H9 (cell line): ENCODE measurements around the gene PGM3. TPM values are rescaled to one million over a fixed set of nuclear protein-coding genes. Genes with fewer than 3 reads are reported as not detected.

Experiments used
- DNase-seq: peaks from one replicate; pipeline ENCODE4 v3.0.0-alpha.2; 2017
- H2AFZ ChIP-seq: one replicate; pipeline ENCODE4 v1.6.1; 2013; ENCODE audit warnings: mild to moderate bottlenecking, low read length, control low read depth, moderate library complexity
- H2AK5ac ChIP-seq: 2 replicates; pipeline ENCODE4 v1.6.1; 2013; ENCODE audit warnings: low read length, control low read depth, mixed read lengths; ENCODE audit not compliant: insufficient read length
- H2BK120ac ChIP-seq: one replicate; pipeline ENCODE4 v1.6.1; 2013; ENCODE audit warnings: low read depth, mild to moderate bottlenecking, low read length, control low read depth, inconsistent platforms; ENCODE audit not compliant: poor library complexity, severe bottlenecking
- H2BK12ac ChIP-seq: 2 replicates; pipeline ENCODE4 v1.6.1; 2013; ENCODE audit warnings: low read length, control low read depth, mixed read lengths, low read depth; ENCODE audit not compliant: insufficient read length
- H2BK15ac ChIP-seq: 2 replicates; pipeline ENCODE4 v1.6.1; 2013; ENCODE audit warnings: low read depth, low read length, control low read depth
- H2BK20ac ChIP-seq: one replicate; pipeline ENCODE4 v1.6.1; 2013; ENCODE audit warnings: low read depth, mild to moderate bottlenecking, low read length, control low read depth, inconsistent platforms; ENCODE audit not compliant: poor library complexity, severe bottlenecking
- H2BK5ac ChIP-seq: 2 replicates; pipeline ENCODE4 v1.6.1; 2013; ENCODE audit warnings: low read length, control low read depth, mixed read lengths; ENCODE audit not compliant: insufficient read length
- H3K14ac ChIP-seq: 2 replicates; pipeline ENCODE4 v1.6.1; 2013; ENCODE audit warnings: low read length, control low read depth; ENCODE audit not compliant: insufficient read depth
- H3K18ac ChIP-seq: 2 replicates; pipeline ENCODE4 v1.6.1; 2013; ENCODE audit warnings: low read depth, mild to moderate bottlenecking, mixed read lengths, low read length, control low read depth; ENCODE audit not compliant: insufficient read length
- H3K23ac ChIP-seq: 2 replicates; pipeline ENCODE4 v1.6.1; 2013; ENCODE audit warnings: low read length, control low read depth, mixed read lengths, low read depth; ENCODE audit not compliant: insufficient read length
- H3K23me2 ChIP-seq: 2 replicates; pipeline ENCODE4 v1.6.1; 2013; ENCODE audit warnings: low read depth, mild to moderate bottlenecking, mixed read lengths, low read length, control low read depth; ENCODE audit not compliant: insufficient read length, poor library complexity, severe bottlenecking
- H3K27ac ChIP-seq: 2 replicates; pipeline ENCODE4 v1.5.1; 2013; ENCODE audit warnings: low read length, control low read depth, mixed read lengths, low read depth; ENCODE audit not compliant: insufficient read length
- H3K27me3 ChIP-seq: 2 replicates; pipeline ENCODE4 v1.6.1; 2013; ENCODE audit warnings: low read length, control low read depth, inconsistent platforms; ENCODE audit not compliant: insufficient read depth
- H3K4ac ChIP-seq: 2 replicates; pipeline ENCODE4 v1.6.1; 2013; ENCODE audit warnings: low read depth, mild to moderate bottlenecking, control low read depth, inconsistent platforms, low read length, moderate library complexity
- H3K4me1 ChIP-seq: 2 replicates; pipeline ENCODE4 v1.6.1; 2013; ENCODE audit warnings: low read length, control low read depth, inconsistent platforms; ENCODE audit not compliant: insufficient read depth
- H3K4me2 ChIP-seq: 2 replicates; pipeline ENCODE4 v1.6.1; 2013; ENCODE audit warnings: low read length, control low read depth, mixed read lengths; ENCODE audit not compliant: insufficient read length, insufficient read depth
- H3K56ac ChIP-seq: 2 replicates; pipeline ENCODE4 v1.6.1; 2013; ENCODE audit warnings: low read depth, mild to moderate bottlenecking, mixed read lengths, low read length, control low read depth; ENCODE audit not compliant: insufficient read length
- H3K79me1 ChIP-seq: 2 replicates; pipeline ENCODE4 v1.6.1; 2013; ENCODE audit warnings: low read depth, mild to moderate bottlenecking, moderate library complexity, low read length, control low read depth, inconsistent platforms; ENCODE audit not compliant: insufficient read depth, poor library complexity, severe bottlenecking
- H3K79me2 ChIP-seq: 2 replicates; pipeline ENCODE4 v1.6.1; 2013; ENCODE audit warnings: low read length, control low read depth, inconsistent platforms; ENCODE audit not compliant: insufficient read depth
- H3K9ac ChIP-seq: 2 replicates; pipeline ENCODE4 v1.6.1; 2013; ENCODE audit warnings: low read length, control low read depth, mixed read lengths; ENCODE audit not compliant: insufficient read length; ENCODE audit errors: extremely low read depth
- H3K9me3 ChIP-seq: one replicate; pipeline ENCODE4 v1.6.1; 2013; ENCODE audit warnings: low read depth, low read length, inconsistent platforms; ENCODE audit not compliant: control insufficient read depth
- H3T11ph ChIP-seq: one replicate; pipeline ENCODE4 v1.6.1; 2013; ENCODE audit warnings: mild to moderate bottlenecking, low read length, control low read depth, inconsistent platforms
- H4K20me1 ChIP-seq: one replicate; pipeline ENCODE4 v1.6.1; 2013; ENCODE audit not compliant: control insufficient read depth, insufficient read length, insufficient read depth
- H4K5ac ChIP-seq: 2 replicates; pipeline ENCODE4 v1.6.1; 2013; ENCODE audit warnings: low read depth, mild to moderate bottlenecking, mixed read lengths, low read length, control low read depth; ENCODE audit not compliant: insufficient read length
- H4K8ac ChIP-seq: replicated peaks from 2 replicates; pipeline ENCODE4 v1.6.1; 2013; ENCODE audit warnings: low read length, control low read depth, mixed read lengths, low read depth; ENCODE audit not compliant: insufficient read length
- H4K91ac ChIP-seq: 2 replicates; pipeline ENCODE4 v1.6.1; 2013; ENCODE audit warnings: low read depth, mild to moderate bottlenecking, moderate library complexity, mixed read lengths, low read length, control low read depth; ENCODE audit not compliant: insufficient read length
- H3K27ac Mint-ChIP-seq, 3 experiments: 2 replicates in 2 of 3; 3 replicates in 1 of 3; pipeline ENCODE4 v1.8.0; 2020 to 2021; ENCODE audit warnings: mixed read lengths in 3 of 3, mild to moderate bottlenecking in 1 of 3, moderate library complexity in 1 of 3
- H3K27me3 Mint-ChIP-seq: 2 replicates; pipeline ENCODE4 v1.8.0; 2021; ENCODE audit warnings: low read depth, mild to moderate bottlenecking, moderate library complexity, mixed read lengths
- H3K36me3 Mint-ChIP-seq, 3 experiments: 2 replicates in 2 of 3; 3 replicates in 1 of 3; pipeline ENCODE4 v1.8.0; 2020 to 2021; ENCODE audit warnings: low read depth in 3 of 3, mixed read lengths in 3 of 3; ENCODE audit not compliant: insufficient read depth in 1 of 3
- H3K4me1 Mint-ChIP-seq, 2 experiments: 2 replicates each; pipeline ENCODE4 v1.8.0; 2020; ENCODE audit warnings: mixed read lengths in 2 of 2
- H3K4me3 Mint-ChIP-seq, 2 experiments: 2 replicates in 1 of 2; 3 replicates in 1 of 2; pipeline ENCODE4 v1.8.0; 2020 to 2021; ENCODE audit warnings: mild to moderate bottlenecking in 2 of 2, mixed read lengths in 2 of 2, moderate library complexity in 1 of 2
- H3K9me3 Mint-ChIP-seq, 2 experiments: 2 replicates in 1 of 2; 3 replicates in 1 of 2; pipeline ENCODE4 v1.8.0; 2020; ENCODE audit warnings: mild to moderate bottlenecking in 2 of 2, mixed read lengths in 2 of 2, moderate library complexity in 1 of 2
- CTCF ChIP-seq: fragments of 200-600 bp; sonication (generic); conservative IDR thresholded peaks from 3 replicates; pipeline ENCODE4 v1.8.0; 2021; ENCODE audit warnings: antibody characterized with exemption, mild to moderate bottlenecking
- WGBS: extraction: QIAGEN DNeasy Blood & Tissue Kit; methylation state at CpG from one replicate; pipeline ENCODE4 v1.1.7; 2013; ENCODE audit warnings: missing lambda C conversion rate, low lambda C conversion rate, mixed read lengths; ENCODE audit not compliant: insufficient read length; ENCODE audit errors: extremely low coverage; 5-methylcytosine and 5-hydroxymethylcytosine counted together
- total RNA-seq: library from RNA; stranded (reverse); gene quantifications from 2 replicates; pipeline ENCODE4 v1.2.1, GENCODE V29; 2021

PGM3 gene
- total RNA-seq, 1 experiment from 2014 or later = 69.3 TPM

- Histone ChIP-seq H3K79me2 (peaks cover 3% of the 10 kb centered on the region; the same call in 1 of the 2 replicates), H3K23me2 (peaks cover 8% of the 10 kb centered on the region), H3K9me3 (no peaks in the 10 kb centered on the region), H2BK120ac (no peak overlapping the region), H2BK5ac (no peak overlapping the region), H4K8ac (no peak overlapping the region), H3T11ph (no peak overlapping the region), H3K9ac (no peak overlapping the region), H3K4ac (no peak overlapping the region), H3K23ac (no peak overlapping the region), H2BK15ac (no peak overlapping the region), H2AFZ (no peak overlapping the region), H3K14ac (no peak overlapping the region), H3K18ac (no peak overlapping the region), H3K4me1 (no peaks in the 10 kb centered on the region), H2BK12ac (no peak overlapping the region), H2AK5ac (no peak overlapping the region), H4K91ac (no peak overlapping the region), H3K56ac (no peak overlapping the region), H3K4me2 (no peak overlapping the region), H4K20me1 (no peaks in the 10 kb centered on the region), H2BK20ac (no peak overlapping the region), H3K27me3 (no peaks in the 10 kb centered on the region), H3K79me1 (no peaks in the 10 kb centered on the region), H4K5ac (no peak overlapping the region), H3K27ac (no peak overlapping the region)
- Mint-ChIP-seq H3K27ac (no peak overlapping the region), H3K9me3 (no peaks in the 10 kb centered on the region), H3K27me3 (no peaks in the 10 kb centered on the region), H3K4me1 (peaks cover 17 to 24% of the 10 kb centered on the region in 2 experiments), H3K4me3 (no peak overlapping the region), H3K36me3 (peaks cover 9 to 53% (median 41%) of the 10 kb centered on the region in 3 experiments)
- TF ChIP-seq CTCF = no peak
- WGBS = no CpG with 5 or more reads among the region's 6 CpGs
- DNase-seq = no peak
These were observed 2.4 kb downstream of the PGM3 start for GRCh38 chr6:83190626-83191025.
